AG04449 (cell line): ENCODE data around the gene DMP1.
A peak's percentile ranks its signal among the peaks of the same experiment; 100 is the strongest.
"Not testable (repeated sequence)": the region's sequence is repeated elsewhere in the genome, so short reads cannot be mapped to it uniquely, and the experiment has no call there.

ENCODE experiments used
- CTCF ChIA-PET: fragments of 350-600 bp; formaldehyde crosslinking; extraction: SDS; loops from one replicate; lab custom pipeline; 2021; ENCODE audit warnings: antibody characterized with exemption; lab: Yijun Ruan, JAX
- POLR2A ChIA-PET: fragments of 400-600, 350-600 bp; formaldehyde crosslinking; extraction: SDS; loops from one replicate; lab custom pipeline; 2020; ENCODE audit warnings: antibody characterized with exemption, inconsistent platforms; lab: Yijun Ruan, JAX
- DNase-seq: peaks from one replicate; pipeline ENCODE4 v3.0.0-alpha.2; 2010; ENCODE audit warnings: low read depth, low spot score
- H3K4me3 ChIP-seq: 2 replicates; pipeline ENCODE4 v1.5.1; 2011; ENCODE audit warnings: low read depth, mild to moderate bottlenecking, control low read depth, low read length
- CTCF ChIP-seq: IDR thresholded peaks from one replicate; pipeline ENCODE4 v1.5.1; 2011; ENCODE audit warnings: mild to moderate bottlenecking, moderate library complexity, low read length, control low read depth, inconsistent platforms; ENCODE audit not compliant: insufficient read depth; ENCODE audit errors: missing control alignments

The DMP1 gene

GRCh38 chr4:87662871-87663270 is 12.8 kb downstream of the DMP1 start:
- ChIA-PET CTCF (interaction anchor here (1.1 to 1.2 kb wide), 2 partner anchors 17 to 191 kb away, joined by 3 to 4 read pairs; no protein-coding TSS in a partner anchor), POLR2A (no interaction called here)
- no peak overlapping the region for H3K4me3 ChIP-seq
- DNase-seq, result no peak
- no peak for TF ChIP-seq CTCF

GRCh38 chr4:87669373-87669772 is 19.3 kb downstream of the DMP1 start:
- TF ChIP-seq CTCF, result no peak
- no peak overlapping the region for H3K4me3 ChIP-seq

GRCh38 chr4:87677731-87678130 is 27.7 kb downstream of the DMP1 start:
- TF ChIP-seq CTCF, result no peak
- H3K4me3 ChIP-seq, result no peak overlapping the region
- CTCF ChIA-PET, result interaction anchor here (0.9 to 6.5 kb wide), 12 partner anchors 10 to 534 kb away, joined by 3 to 177 read pairs (median 6); no protein-coding TSS in a partner anchor
- POLR2A ChIA-PET, result interaction anchor here (0.6 kb wide), 1 partner anchor 286 kb away, joined by 4 read pairs; the partner anchor contains the start of gene HSD17B11
- no peak for DNase-seq

More at GRCh38 chr4:87669373-87669772, 19.3 kb downstream of the DMP1 start:
- CTCF ChIA-PET, result interaction anchor here (0.8 to 2.9 kb wide), 4 partner anchors 8 to 179 kb away, joined by 3 to 17 read pairs (median 8); no protein-coding TSS in a partner anchor
- no peak for DNase-seq
- POLR2A ChIA-PET, result no interaction called here

- ChIA-PET CTCF (interaction anchor here (0.9 to 6.5 kb wide), 22 partner anchors 9 to 532 kb away, joined by 3 to 177 read pairs (median 5); partner anchors contain the start of gene MEPE), POLR2A (no interaction called here)
- TF ChIP-seq CTCF, result peak; percentile 62
- DNase-seq, result no peak
- no peak overlapping the region for H3K4me3 ChIP-seq
These were observed 29.5 kb downstream of the DMP1 start for GRCh38 chr4:87679449-87680169.

GRCh38 chr4:87680271-87680670 is 30.2 kb downstream of the DMP1 start:
- CTCF ChIA-PET, result interaction anchor here (0.9 to 6.5 kb wide), 22 partner anchors 9 to 531 kb away, joined by 3 to 177 read pairs (median 5); partner anchors contain the start of gene MEPE
- no peak for DNase-seq
- TF ChIP-seq CTCF, result no peak
- POLR2A ChIA-PET, result no interaction called here
- no peak overlapping the region for H3K4me3 ChIP-seq

GRCh38 chr4:87688316-87688715 is 38.2 kb downstream of the DMP1 start:
- ChIA-PET CTCF (interaction anchor here (1.2 to 2.1 kb wide), 4 partner anchors 8 to 160 kb away, joined by 4 to 10 read pairs (median 6); no protein-coding TSS in a partner anchor), POLR2A (no interaction called here)
- no peak for TF ChIP-seq CTCF
- H3K4me3 ChIP-seq, result no peak overlapping the region
- DNase-seq, result no peak

GRCh38 chr4:87690947-87691346 is 40.9 kb downstream of the DMP1 start:
- POLR2A ChIA-PET, CTCF ChIA-PET, H3K4me3 ChIP-seq, DNase-seq: not testable (repeated sequence)

GRCh38 chr4:87692060-87692459 is 42.0 kb downstream of the DMP1 start:
- H3K4me3 ChIP-seq, POLR2A ChIA-PET, DNase-seq: not testable (repeated sequence)
- CTCF ChIA-PET, result interaction anchor here (0.8 kb wide), 1 partner anchor 157 kb away, joined by 3 read pairs; no protein-coding TSS in a partner anchor
